NCI-H2196 treated with DMSO at 0.1 percent for 48 hours (cell line): ENCODE measurements around the gene CHST12.

Source experiments
- DNase-seq: peaks from one replicate; lab custom pipeline; 2025; ENCODE audit not compliant: unreplicated experiment; lab: John Stamatoyannopoulos, UW

CHST12 gene

DNA sequence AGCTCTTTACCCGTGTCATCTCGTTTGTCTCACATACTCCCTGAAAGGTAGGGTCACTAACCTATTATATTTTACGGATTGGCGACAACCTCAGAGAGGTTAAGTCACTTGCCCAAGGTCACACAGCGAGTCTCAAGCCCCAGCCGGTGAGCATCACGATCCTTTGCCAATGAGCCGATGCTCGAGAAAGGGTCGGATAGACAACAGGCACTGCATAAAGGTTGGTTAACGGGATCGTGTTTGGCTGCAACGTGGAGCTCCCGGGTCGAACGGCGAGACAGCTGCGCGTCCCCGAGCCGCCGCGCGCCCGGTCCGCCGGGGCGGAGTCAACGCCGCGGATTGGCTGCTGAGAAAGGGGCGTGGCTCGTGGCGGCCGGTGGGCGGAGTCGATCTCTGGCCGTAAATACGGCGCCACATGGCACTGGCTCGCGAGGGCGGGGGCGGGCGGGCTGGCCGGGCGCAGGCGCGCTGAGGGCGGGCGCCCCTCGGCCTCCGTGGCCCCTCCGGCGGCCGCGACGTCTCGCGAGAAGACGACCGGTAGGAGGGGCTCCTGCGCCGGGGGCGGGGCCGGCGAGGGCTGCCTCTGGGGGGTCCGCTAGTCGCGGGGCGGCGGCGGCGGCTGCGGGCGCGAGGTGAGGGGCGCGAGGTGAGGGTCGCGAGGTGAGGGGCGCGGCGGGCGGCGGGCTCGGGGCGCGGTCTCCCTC is at the start of gene CHST12:
Gene CHST12, plus strand, starts transcription at position 598 of the 704 bp plus-strand sequence. CDS start 29,029 bp downstream, outside the sequence.
- peak; percentile 82 for DNase-seq

GRCh38 chr7:2353936-2354185 is 49.5 kb upstream of the CHST12 start:
- no peak for DNase-seq

GRCh38 chr7:2354186-2354938 is 49.0 kb upstream of the CHST12 start, which contains the start of gene EIF3B:
TSS of gene EIF3B (plus strand) at chr7:2354827. CDS start at chr7:2354922, 95 bp downstream.
- DNase-seq: peak; percentile 83

GRCh38 chr7:2354939-2355704 is 48.3 kb upstream of the CHST12 start:
- no peak for DNase-seq

GRCh38 chr7:2355705-2356008 is 47.8 kb upstream of the CHST12 start:
- no peak for DNase-seq

DNA sequence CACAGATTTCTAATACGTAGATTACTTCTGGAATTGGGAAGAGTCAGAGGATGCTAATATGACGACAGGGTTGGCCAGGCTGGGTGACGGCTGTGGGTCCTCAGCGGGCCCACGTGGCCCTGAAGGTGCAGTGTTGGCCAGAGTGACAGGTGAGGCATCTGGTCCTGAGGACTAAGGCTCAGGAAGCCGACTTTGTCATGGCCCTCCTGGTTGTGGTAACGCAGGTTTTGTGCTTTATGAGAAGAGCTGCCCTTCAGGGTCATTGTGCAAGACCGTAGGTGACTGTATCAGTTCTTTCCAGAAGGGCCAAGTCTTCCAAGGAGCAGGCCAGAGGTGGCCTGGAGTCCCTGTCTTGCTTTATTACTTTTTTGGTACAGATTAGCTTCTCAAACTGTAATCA is 46.2 kb upstream of the CHST12 start:
- DNase-seq: no peak

- no peak for DNase-seq
Measured at GRCh38 chr7:2357571-2357970, 45.8 kb upstream of the CHST12 start.

DNA sequence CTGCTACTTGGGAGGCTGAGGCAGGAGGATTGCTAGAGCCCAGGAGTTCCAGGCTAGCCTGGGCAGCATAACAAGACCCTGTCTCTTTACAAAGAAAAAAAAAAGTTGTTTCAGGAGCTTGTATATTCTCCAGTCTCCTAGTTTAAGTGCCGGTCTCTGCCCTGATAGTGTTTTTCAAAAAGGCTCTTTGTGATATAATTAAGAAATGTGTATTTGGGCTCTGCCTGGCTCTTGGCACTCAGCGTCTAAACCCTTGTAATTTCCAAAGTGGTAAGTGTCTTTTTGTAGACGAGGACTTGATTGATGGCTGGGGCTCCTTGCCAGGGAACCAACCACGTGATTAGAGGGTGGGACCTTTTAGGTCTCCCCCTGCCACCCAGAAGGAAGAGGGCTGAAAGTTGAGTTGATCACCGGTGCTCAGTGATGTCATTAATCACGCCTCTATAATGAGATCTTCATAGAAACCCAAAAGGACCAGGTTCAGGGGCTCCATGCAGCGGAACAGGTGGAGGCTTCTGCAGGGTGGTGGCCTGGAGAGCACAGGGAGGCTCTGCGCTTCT is 44.4 kb upstream of the CHST12 start:
- DNase-seq: no peak

- no peak for DNase-seq
Measured at GRCh38 chr7:2359610-2360009, 43.8 kb upstream of the CHST12 start.

DNA sequence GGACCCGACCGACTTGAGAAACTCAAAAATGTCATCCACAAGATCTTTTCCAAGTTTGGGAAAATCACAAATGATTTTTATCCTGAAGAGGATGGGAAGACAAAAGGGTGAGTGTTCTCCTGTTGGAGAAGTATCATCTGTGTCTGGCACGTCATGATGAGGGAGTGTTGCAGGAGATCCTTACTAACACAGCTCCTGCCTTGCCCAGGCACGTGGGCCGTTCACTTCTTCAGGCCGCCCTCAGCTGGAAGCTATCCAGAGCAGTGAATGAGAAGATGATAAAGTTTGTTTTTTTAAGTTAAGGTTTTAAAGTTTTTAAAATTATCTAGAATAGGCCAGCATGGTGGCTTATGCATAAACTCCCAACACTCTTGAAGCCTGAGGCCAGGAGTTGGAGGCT is 42.6 kb upstream of the CHST12 start:
- DNase-seq: no peak

DNA sequence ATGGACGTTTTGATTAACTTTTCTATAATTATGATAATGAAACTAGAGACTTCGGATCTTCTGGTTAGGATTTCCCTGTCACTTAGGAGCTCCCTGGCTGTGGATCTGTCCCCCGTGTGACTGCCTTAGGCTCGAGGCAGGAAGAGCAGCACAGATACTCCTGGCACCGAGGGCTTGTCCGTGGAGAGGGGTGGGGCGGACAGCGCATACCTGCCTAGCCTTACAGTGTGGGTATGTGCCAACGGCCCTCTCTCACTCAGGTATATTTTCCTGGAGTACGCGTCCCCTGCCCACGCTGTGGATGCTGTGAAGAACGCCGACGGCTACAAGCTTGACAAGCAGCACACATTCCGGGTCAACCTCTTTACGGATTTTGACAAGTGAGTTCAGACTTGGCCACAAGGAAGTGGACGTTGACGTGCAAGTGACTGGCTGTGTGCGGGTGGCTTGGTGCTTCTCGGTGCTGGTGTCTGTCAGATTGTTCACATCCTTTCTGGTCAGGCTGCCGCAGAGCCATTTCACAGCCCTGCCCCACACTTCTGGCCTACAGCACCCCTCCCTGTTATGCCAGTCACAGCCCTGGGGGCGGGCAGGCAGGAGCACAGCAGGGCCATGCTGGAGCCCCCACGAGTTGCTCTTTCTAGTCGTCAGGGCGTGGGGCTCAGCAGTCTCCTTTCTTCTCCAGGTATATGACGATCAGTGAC is 40.9 kb upstream of the CHST12 start:
- no peak for DNase-seq

- DNase-seq: no peak
Measured at GRCh38 chr7:2369139-2369538, 34.3 kb upstream of the CHST12 start.

- DNase-seq: no peak
Measured at GRCh38 chr7:2371329-2371728, 32.1 kb upstream of the CHST12 start.

DNA sequence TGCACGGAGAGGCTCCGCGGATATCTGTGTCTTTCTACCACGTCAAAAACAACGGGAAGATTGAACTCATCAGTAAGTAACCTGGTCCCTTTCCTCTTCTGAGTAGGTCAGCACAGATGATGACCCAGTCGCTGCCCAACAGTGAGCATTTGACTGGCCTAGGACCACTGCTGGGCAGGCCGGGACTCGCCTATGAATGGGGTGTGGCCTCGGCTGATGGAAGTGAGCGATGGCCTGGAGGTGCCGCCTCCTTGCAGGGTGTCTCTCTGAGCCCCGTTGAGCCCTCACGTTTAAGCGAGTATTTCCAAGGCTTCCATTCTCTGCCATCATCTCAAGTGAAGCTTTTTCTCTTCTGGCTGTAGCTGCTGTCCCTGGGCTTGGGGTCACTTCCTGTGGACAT is 30.7 kb upstream of the CHST12 start:
- DNase-seq: no peak

GRCh38 chr7:2373124-2373556 is 30.3 kb upstream of the CHST12 start:
- peak; percentile 15 for DNase-seq

- DNase-seq: no peak
Measured at GRCh38 chr7:2373646-2374045, 29.8 kb upstream of the CHST12 start.

- no peak for DNase-seq
Measured at GRCh38 chr7:2374401-2374800, 29.0 kb upstream of the CHST12 start.

GRCh38 chr7:2374830-2375728 is 28.3 kb upstream of the CHST12 start:
- DNase-seq: no peak

DNA sequence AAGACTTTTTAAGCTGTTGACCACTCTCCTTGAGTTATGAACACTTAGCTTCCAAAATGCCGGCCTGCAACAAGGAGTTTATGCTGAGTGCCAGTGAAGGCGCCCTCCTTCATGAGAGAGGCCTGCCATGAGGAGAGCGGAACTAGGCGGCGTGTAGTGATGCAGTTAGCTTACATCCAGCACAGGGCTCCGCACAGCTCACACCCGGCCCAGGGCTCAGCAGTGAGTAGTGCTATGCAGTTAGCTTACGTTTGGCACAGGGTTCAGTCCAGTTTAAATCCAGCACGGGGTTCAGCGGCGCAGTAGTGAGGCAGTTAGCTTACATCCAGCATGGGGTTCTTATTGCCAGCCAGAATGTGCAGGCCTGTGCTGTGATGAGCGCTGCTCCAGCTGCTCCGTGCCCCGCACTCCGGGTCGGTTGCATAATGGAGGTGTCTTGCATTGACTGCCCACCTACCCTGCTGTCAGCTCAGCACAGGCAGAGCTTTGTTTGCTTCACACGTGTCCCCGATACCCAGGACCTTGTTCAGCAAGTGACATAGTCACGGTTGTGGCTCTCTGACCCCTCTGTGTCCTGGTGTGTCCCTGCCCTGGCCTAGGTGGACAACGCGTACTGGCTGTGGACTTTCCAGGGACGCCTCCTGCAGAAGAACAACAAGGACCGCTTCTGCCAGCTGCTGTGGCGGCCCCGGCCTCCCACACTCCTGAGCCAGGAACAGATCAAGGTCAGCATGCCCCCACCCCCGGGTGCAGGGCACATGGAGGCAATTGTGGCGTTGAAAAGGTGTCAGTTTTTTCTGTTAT is 26.9 kb upstream of the CHST12 start:
- no peak for DNase-seq
